HepG2 (cell line): ENCODE data around the gene ATG13. TPM values are rescaled to one million over a fixed set of nuclear protein-coding genes. Genes with fewer than 3 reads are reported as not detected.

Source experiments
- CEBPB ChIP-seq: IDR thresholded peaks from 2 replicates; pipeline ENCODE4 v1.6.1; 2011; ENCODE audit warnings: low read depth, low read length, improper control_type of control experiment, borderline replicate concordance
- HNRNPK ChIP-seq: fragments of 200-400 bp; formaldehyde crosslinking; IDR thresholded peaks from 2 replicates; pipeline ENCODE4 v1.6.1; 2018; ENCODE audit warnings: low read length, low read depth, moderate library complexity, mild to moderate bottlenecking; ENCODE audit not compliant: poor library complexity, severe bottlenecking
- KDM6A ChIP-seq: IDR thresholded peaks from 2 replicates; pipeline ENCODE4 v1.6.1; 2016; ENCODE audit warnings: low read depth
- MYNN ChIP-seq: sonication (generic); formaldehyde crosslinking; IDR thresholded peaks from 2 replicates; pipeline ENCODE4 v1.4.0; 2020; ENCODE audit warnings: mild to moderate bottlenecking, low read depth, missing genetic modification reagents
- NR1H2 ChIP-seq: sonication (generic); formaldehyde crosslinking; IDR thresholded peaks from 2 replicates; pipeline ENCODE4 v1.8.1; 2022; ENCODE audit warnings: low read depth, missing genetic modification reagents, borderline replicate concordance
- SCMH1 ChIP-seq: sonication (generic); formaldehyde crosslinking; IDR thresholded peaks from 2 replicates; pipeline ENCODE4 v1.9.0; 2021; ENCODE audit warnings: missing genetic modification reagents, mild to moderate bottlenecking, borderline replicate concordance
- WIZ ChIP-seq: sonication (generic); formaldehyde crosslinking; IDR thresholded peaks from 2 replicates; pipeline ENCODE4 v1.5.1; 2020; ENCODE audit warnings: mild to moderate bottlenecking, missing genetic modification reagents
- ZNF17 ChIP-seq: sonication (generic); formaldehyde crosslinking; IDR thresholded peaks from 2 replicates; pipeline ENCODE4 v1.5.0; 2020; ENCODE audit warnings: mild to moderate bottlenecking, missing genetic modification reagents
- ZNF564 ChIP-seq: sonication (generic); formaldehyde crosslinking; IDR thresholded peaks from 2 replicates; pipeline ENCODE4 v1.8.1; 2023; ENCODE audit warnings: mild to moderate bottlenecking, missing genetic modification reagents
- ZSCAN21 ChIP-seq: sonication (generic); formaldehyde crosslinking; IDR thresholded peaks from 2 replicates; pipeline ENCODE4 v1.8.0; 2022; ENCODE audit warnings: mild to moderate bottlenecking, missing genetic modification reagents, moderate library complexity, borderline replicate concordance
- polyA plus RNA-seq, 8 experiments: library from polyadenylated mRNA; depleted of rRNA in 3 of 8; stranded (reverse) in 7 of 8; unstranded in 1 of 8; fragments of >200 nt; fragmentation: Illumina TruSeq in 4 of 8; extraction: Trizol in 4 of 8; gene quantifications; 2 replicates each; pipeline versions ENCODE4 v1.2.1 to v1.2.3, GENCODE V29; 2011 to 2016; ENCODE audit warnings: low read depth in 4 of 8, missing spikeins in 1 of 8, mixed read lengths in 1 of 8; ENCODE audit not compliant: insufficient read depth in 1 of 8
- total RNA-seq, 5 experiments: library from RNA; depleted of rRNA; stranded (reverse); fragments of >200 nt; fragmentation: Illumina TruSeq; extraction: Trizol; gene quantifications; 2 replicates each; pipeline ENCODE4 v1.2.3, GENCODE V29; 2016; ENCODE audit warnings: low read depth in 1 of 5
- TF ChIP-seq, protein P1 (sequence below): sonication (generic); formaldehyde crosslinking; IDR thresholded peaks from 2 replicates; pipeline ENCODE4 v1.5.0; 2020; ENCODE audit warnings: mild to moderate bottlenecking, missing genetic modification reagents, borderline replicate concordance
- TF ChIP-seq, protein P2 (sequence below): sonication (generic); formaldehyde crosslinking; IDR thresholded peaks from 2 replicates; pipeline ENCODE4 v1.5.0; 2020; ENCODE audit warnings: mild to moderate bottlenecking, missing genetic modification reagents
- TF ChIP-seq, protein P3 (sequence below): sonication (generic); formaldehyde crosslinking; IDR thresholded peaks from 2 replicates; pipeline ENCODE4 v1.4.0; 2020; ENCODE audit warnings: missing genetic modification reagents
- TF ChIP-seq, protein P4 (sequence below): sonication (generic); formaldehyde crosslinking; IDR thresholded peaks from 2 replicates; pipeline ENCODE4 v1.8.0; 2022; ENCODE audit warnings: missing genetic modification reagents, low read depth, mild to moderate bottlenecking, borderline replicate concordance
- TF ChIP-seq, protein P5 (sequence below): sonication (generic); IDR thresholded peaks from 2 replicates; pipeline ENCODE4 v1.6.1; 2016; ENCODE audit warnings: low read depth, borderline replicate concordance
- TF ChIP-seq, protein P6 (sequence below): sonication (generic); formaldehyde crosslinking; IDR thresholded peaks from 2 replicates; pipeline ENCODE4 v1.4.0; 2020; ENCODE audit warnings: missing genetic modification reagents, mild to moderate bottlenecking, borderline replicate concordance
- TF ChIP-seq, protein P7 (sequence below): sonication (generic); formaldehyde crosslinking; IDR thresholded peaks from 2 replicates; pipeline ENCODE4 v1.5.0; 2020; ENCODE audit warnings: missing genetic modification reagents

ATG13 gene
- total and polyA plus RNA-seq, 2 of the 13 experiments (the other 11 are each of a cell fraction or from before 2014, with no cell fraction given): 55.0 to 77.3 TPM

DNA sequence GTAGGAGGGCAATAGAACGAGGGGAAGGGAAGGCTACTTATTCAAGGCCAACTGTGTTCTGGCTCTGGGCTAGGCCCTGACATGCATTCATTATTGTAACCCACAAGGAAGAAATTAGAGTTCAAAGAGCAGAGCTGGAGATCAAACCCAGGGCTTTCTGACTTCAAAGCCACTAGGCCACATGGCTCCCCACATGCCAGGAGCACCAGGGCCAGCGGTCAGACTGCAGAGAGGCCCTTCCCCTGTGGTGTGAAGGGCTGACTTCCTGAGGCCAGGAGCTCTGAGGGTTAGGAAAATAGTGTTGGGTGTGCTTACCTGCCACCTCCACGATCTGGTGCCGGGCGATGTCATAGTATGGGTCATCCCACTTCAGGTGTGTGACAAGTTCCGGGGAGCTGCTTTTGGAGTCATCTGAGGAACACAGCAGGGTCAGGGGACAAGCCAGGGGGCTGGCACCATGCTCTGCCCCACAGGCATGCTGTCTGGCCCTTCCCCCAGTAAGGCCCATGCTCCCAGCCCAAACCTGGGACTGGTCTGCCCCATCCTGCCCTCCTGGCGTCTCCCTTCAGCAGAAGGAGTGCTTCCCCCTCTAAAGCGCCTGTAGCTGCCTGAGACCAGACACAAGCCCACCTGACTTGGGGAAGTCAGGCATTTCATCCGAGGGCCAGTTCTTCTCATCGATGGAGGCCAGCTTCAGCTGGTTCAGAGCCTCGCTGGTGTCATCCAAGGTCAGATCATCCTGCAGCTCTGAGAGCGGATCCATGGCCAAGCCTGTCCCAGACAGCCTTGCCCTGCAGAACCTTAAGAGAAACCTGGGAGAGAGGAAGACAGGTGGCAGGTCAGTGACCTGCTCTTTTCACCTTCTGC lies 78.2 kb downstream of the ATG13 start (continued):
- TF ChIP-seq SCMH1 (CRISPR knock-in tag) (no peak), ZNF17 (CRISPR knock-in tag) (no peak), CEBPB (no peak), ZNF564 (CRISPR knock-in tag) (0 out of 2 replicates have a peak, but pooled peaks have one; percentile 28), NR1H2 (CRISPR knock-in tag) (no peak), KDM6A (no peak), ZSCAN21 (CRISPR knock-in tag) (peak; percentile 81; the same call in 1 of the 2 replicates), HNRNPK (no peak), MYNN (no peak), WIZ (CRISPR knock-in tag) (no peak)
- TF ChIP-seq, protein P1, sequence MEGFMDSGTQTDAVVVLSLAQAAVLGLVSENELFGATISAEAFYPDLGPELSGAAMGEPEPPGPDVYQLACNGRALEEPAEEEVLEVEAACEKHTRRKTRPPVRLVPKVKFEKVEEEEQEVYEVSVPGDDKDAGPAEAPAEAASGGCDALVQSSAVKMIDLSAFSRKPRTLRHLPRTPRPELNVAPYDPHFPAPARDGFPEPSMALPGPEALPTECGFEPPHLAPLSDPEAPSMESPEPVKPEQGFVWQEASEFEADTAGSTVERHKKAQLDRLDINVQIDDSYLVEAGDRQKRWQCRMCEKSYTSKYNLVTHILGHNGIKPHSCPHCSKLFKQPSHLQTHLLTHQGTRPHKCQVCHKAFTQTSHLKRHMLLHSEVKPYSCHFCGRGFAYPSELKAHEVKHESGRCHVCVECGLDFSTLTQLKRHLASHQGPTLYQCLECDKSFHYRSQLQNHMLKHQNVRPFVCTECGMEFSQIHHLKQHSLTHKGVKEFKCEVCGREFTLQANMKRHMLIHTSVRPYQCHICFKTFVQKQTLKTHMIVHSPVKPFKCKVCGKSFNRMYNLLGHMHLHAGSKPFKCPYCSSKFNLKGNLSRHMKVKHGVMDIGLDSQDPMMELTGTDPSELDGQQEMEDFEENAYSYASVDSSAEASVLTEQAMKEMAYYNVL (CRISPR knock-in tag): no peak
- TF ChIP-seq, protein P2, sequence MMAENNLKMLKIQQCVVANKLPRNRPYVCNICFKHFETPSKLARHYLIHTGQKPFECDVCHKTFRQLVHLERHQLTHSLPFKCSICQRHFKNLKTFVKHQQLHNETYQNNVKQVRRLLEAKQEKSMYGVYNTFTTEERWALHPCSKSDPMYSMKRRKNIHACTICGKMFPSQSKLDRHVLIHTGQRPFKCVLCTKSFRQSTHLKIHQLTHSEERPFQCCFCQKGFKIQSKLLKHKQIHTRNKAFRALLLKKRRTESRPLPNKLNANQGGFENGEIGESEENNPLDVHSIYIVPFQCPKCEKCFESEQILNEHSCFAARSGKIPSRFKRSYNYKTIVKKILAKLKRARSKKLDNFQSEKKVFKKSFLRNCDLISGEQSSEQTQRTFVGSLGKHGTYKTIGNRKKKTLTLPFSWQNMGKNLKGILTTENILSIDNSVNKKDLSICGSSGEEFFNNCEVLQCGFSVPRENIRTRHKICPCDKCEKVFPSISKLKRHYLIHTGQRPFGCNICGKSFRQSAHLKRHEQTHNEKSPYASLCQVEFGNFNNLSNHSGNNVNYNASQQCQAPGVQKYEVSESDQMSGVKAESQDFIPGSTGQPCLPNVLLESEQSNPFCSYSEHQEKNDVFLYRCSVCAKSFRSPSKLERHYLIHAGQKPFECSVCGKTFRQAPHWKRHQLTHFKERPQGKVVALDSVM (CRISPR knock-in tag): no peak
- TF ChIP-seq, protein P3, sequence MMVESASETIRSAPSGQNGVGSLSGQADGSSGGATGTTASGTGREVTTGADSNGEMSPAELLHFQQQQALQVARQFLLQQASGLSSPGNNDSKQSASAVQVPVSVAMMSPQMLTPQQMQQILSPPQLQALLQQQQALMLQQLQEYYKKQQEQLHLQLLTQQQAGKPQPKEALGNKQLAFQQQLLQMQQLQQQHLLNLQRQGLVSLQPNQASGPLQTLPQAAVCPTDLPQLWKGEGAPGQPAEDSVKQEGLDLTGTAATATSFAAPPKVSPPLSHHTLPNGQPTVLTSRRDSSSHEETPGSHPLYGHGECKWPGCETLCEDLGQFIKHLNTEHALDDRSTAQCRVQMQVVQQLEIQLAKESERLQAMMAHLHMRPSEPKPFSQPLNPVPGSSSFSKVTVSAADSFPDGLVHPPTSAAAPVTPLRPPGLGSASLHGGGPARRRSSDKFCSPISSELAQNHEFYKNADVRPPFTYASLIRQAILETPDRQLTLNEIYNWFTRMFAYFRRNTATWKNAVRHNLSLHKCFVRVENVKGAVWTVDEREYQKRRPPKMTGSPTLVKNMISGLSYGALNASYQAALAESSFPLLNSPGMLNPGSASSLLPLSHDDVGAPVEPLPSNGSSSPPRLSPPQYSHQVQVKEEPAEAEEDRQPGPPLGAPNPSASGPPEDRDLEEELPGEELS (CRISPR knock-in tag): 0 out of 2 replicates have a peak, but pooled peaks have one; percentile 24
- TF ChIP-seq, protein P4, sequence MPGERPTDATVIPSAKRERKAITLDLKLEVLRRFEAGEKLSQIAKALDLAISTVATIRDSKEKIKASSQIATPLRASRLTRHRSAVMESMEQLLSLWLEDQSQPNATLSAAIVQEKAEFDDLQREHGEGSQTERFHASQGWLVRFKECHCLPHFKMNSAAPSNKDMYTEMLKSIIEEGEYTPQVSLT (CRISPR knock-in tag): no peak
- TF ChIP-seq, protein P5, sequence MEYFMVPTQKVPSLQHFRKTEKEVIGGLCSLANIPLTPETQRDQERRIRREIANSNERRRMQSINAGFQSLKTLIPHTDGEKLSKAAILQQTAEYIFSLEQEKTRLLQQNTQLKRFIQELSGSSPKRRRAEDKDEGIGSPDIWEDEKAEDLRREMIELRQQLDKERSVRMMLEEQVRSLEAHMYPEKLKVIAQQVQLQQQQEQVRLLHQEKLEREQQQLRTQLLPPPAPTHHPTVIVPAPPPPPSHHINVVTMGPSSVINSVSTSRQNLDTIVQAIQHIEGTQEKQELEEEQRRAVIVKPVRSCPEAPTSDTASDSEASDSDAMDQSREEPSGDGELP: 0 out of 2 replicates have a peak, but pooled peaks have one; percentile 12
- TF ChIP-seq, protein P6, sequence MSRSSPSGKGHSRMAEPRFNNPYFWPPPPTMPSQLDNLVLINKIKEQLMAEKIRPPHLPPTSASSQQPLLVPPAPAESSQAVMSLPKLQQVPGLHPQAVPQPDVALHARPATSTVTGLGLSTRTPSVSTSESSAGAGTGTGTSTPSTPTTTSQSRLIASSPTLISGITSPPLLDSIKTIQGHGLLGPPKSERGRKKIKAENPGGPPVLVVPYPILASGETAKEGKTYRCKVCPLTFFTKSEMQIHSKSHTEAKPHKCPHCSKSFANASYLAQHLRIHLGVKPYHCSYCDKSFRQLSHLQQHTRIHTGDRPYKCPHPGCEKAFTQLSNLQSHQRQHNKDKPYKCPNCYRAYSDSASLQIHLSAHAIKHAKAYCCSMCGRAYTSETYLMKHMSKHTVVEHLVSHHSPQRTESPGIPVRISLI (CRISPR knock-in tag): no peak
- TF ChIP-seq, protein P7, sequence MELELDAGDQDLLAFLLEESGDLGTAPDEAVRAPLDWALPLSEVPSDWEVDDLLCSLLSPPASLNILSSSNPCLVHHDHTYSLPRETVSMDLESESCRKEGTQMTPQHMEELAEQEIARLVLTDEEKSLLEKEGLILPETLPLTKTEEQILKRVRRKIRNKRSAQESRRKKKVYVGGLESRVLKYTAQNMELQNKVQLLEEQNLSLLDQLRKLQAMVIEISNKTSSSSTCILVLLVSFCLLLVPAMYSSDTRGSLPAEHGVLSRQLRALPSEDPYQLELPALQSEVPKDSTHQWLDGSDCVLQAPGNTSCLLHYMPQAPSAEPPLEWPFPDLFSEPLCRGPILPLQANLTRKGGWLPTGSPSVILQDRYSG (CRISPR knock-in tag): peak; percentile 63; the same call in 1 of the 2 replicates
